ENCODE measurements around the gene ACTR2.
"Not testable (repeated sequence)": the region's sequence is repeated elsewhere in the genome, so short reads cannot be mapped to it uniquely, and the experiment has no call there.

Gene ACTR2

GRCh38 chr2:65227456-65228262 is at the start of gene ACTR2:
ACTR2 (plus strand) TSS chr2:65227831; CDS start chr2:65227910, 79 bp downstream.
- DNase-seq (ENCODE audit: low spot score), result peak; percentile 78

- DNase-seq (ENCODE audit: low spot score), result no peak
These were observed 45.1 kb upstream of the ACTR2 start for GRCh38 chr2:65182570-65182969.

GRCh38 chr2:65183406-65183805 is 44.2 kb upstream of the ACTR2 start:
- DNase-seq (ENCODE audit: low spot score), result not testable (repeated sequence)

- no peak for DNase-seq (ENCODE audit: low spot score)
These were observed 42.6 kb upstream of the ACTR2 start for GRCh38 chr2:65185012-65185411.

- DNase-seq (ENCODE audit: low spot score), result no peak
These were observed 41.4 kb upstream of the ACTR2 start for GRCh38 chr2:65186093-65186868.

- peak; percentile 71 for DNase-seq (ENCODE audit: low spot score)
These were observed 40.5 kb upstream of the ACTR2 start for GRCh38 chr2:65186872-65187851.

- no peak for DNase-seq (ENCODE audit: low spot score)
These were observed 34.2 kb upstream of the ACTR2 start for GRCh38 chr2:65193446-65193845.

- DNase-seq (ENCODE audit: low spot score), result no peak
These were observed 28.9 kb upstream of the ACTR2 start for GRCh38 chr2:65198737-65199136.

GRCh38 chr2:65199166-65199565 is 28.5 kb upstream of the ACTR2 start:
- no peak for DNase-seq (ENCODE audit: low spot score)

GRCh38 chr2:65199891-65200290 is 27.7 kb upstream of the ACTR2 start:
- DNase-seq (ENCODE audit: low spot score), result no peak

GRCh38 chr2:65204461-65205210 is 23.0 kb upstream of the ACTR2 start:
- DNase-seq (ENCODE audit: low spot score), result no peak

GRCh38 chr2:65212115-65212514 is 15.5 kb upstream of the ACTR2 start:
- DNase-seq (ENCODE audit: low spot score), result no peak

- DNase-seq (ENCODE audit: low spot score), result no peak
These were observed 15.0 kb upstream of the ACTR2 start for GRCh38 chr2:65212619-65213018.

GRCh38 chr2:65213035-65213434 is 14.6 kb upstream of the ACTR2 start:
- no peak for DNase-seq (ENCODE audit: low spot score)

GRCh38 chr2:65214361-65214760 is 13.3 kb upstream of the ACTR2 start:
- DNase-seq (ENCODE audit: low spot score), result no peak

GRCh38 chr2:65214843-65215242 is 12.8 kb upstream of the ACTR2 start:
- no peak for DNase-seq (ENCODE audit: low spot score)

GRCh38 chr2:65215946-65216345 is 11.7 kb upstream of the ACTR2 start:
- no peak for DNase-seq (ENCODE audit: low spot score)

- no peak for DNase-seq (ENCODE audit: low spot score)
These were observed 7.0 kb upstream of the ACTR2 start for GRCh38 chr2:65220432-65221131.

- DNase-seq (ENCODE audit: low spot score), result not testable (repeated sequence)
These were observed 6.4 kb upstream of the ACTR2 start for GRCh38 chr2:65221275-65221674.

GRCh38 chr2:65227020-65227455 is 593 bp upstream of the ACTR2 start:
- no peak for DNase-seq (ENCODE audit: low spot score)
